Calu3 (cell line): ENCODE measurements around the gene ISM2. TPM values are rescaled to one million over a fixed set of nuclear protein-coding genes. Genes with fewer than 3 reads are reported as not detected.
"Not testable (repeated sequence)": the region's sequence is repeated elsewhere in the genome, so short reads cannot be mapped to it uniquely, and the experiment has no call there.

Source experiments
- BruUV-seq: library from RNA; stranded (reverse); fragments of 400-500 nt; replicated peaks from 2 replicates; lab custom pipeline; 2021; lab: Mats Ljungman, UMichigan
- CTCF ChIA-PET: fragments of 300-600 bp; sonication (Branson Sonifier 250); formaldehyde crosslinking; loops from one replicate; lab custom pipeline; 2022; ENCODE audit warnings: antibody characterized with exemption; lab: Charles Lee
- DNase-seq: peaks from one replicate; pipeline ENCODE4 v3.0.0; 2022
- H3K27ac Mint-ChIP-seq: one replicate; pipeline ENCODE4 v1.8.0; 2022; ENCODE audit warnings: mixed read lengths; ENCODE audit not compliant: unreplicated experiment
- H3K27me3 Mint-ChIP-seq: one replicate; pipeline ENCODE4 v1.8.0; 2022; ENCODE audit warnings: mixed read lengths; ENCODE audit not compliant: unreplicated experiment
- H3K36me3 Mint-ChIP-seq: one replicate; pipeline ENCODE4 v1.8.0; 2022; ENCODE audit warnings: mild to moderate bottlenecking, moderate library complexity, mixed read lengths; ENCODE audit not compliant: insufficient read depth, unreplicated experiment
- H3K4me1 Mint-ChIP-seq: one replicate; pipeline ENCODE4 v1.8.0; 2022; ENCODE audit warnings: mild to moderate bottlenecking, low read depth, mixed read lengths; ENCODE audit not compliant: unreplicated experiment
- H3K4me3 Mint-ChIP-seq: one replicate; pipeline ENCODE4 v1.8.0; 2022; ENCODE audit warnings: mild to moderate bottlenecking, low read depth, moderate library complexity, mixed read lengths; ENCODE audit not compliant: unreplicated experiment
- H3K9me3 Mint-ChIP-seq: one replicate; pipeline ENCODE4 v1.8.0; 2022; ENCODE audit warnings: low read depth, mixed read lengths; ENCODE audit not compliant: unreplicated experiment
- intact Hi-C: fragments of 100-400 bp; cut with micrococcal nuclease; formaldehyde crosslinking; loops from one replicate; pipeline ENCODE4 v1.10.0; 2022; ENCODE audit not compliant: unreplicated experiment
- total RNA-seq: library from RNA; stranded (reverse); gene quantifications from 2 replicates; pipeline ENCODE4 v1.2.3, GENCODE V29; 2022
- TF ChIP-seq, protein P1 (sequence below): fragments of 200-600 bp; IDR thresholded peaks from one replicate; pipeline ENCODE4 v1.8.0; 2022; ENCODE audit warnings: antibody characterized with exemption; ENCODE audit not compliant: unreplicated experiment

Gene ISM2
- total RNA-seq, 1 experiment from 2014 or later, result not detected

DNA sequence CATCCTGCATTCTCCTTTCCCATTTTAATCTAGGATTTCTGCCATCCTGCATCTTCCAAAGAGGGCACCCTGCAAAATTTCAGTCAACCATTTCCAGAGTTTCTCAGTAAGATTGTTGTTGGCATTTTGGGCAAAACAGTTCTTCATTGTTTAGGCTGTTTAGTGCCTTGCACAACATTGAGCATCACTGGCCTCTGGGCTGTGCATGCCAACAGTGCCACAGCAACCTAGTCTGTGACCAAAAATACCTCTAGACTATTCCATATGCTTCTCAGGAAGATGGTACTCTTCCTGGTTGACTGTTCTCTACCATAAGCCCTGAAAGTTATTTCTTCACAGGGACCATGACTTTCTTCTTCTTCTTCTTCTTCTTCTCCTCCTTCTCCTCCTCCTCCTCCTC is 32.5 kb upstream of the ISM2 start:
- DNase-seq, result no peak
- no peak overlapping the region for H3K4me3 Mint-ChIP-seq
- TF ChIP-seq, protein P1, sequence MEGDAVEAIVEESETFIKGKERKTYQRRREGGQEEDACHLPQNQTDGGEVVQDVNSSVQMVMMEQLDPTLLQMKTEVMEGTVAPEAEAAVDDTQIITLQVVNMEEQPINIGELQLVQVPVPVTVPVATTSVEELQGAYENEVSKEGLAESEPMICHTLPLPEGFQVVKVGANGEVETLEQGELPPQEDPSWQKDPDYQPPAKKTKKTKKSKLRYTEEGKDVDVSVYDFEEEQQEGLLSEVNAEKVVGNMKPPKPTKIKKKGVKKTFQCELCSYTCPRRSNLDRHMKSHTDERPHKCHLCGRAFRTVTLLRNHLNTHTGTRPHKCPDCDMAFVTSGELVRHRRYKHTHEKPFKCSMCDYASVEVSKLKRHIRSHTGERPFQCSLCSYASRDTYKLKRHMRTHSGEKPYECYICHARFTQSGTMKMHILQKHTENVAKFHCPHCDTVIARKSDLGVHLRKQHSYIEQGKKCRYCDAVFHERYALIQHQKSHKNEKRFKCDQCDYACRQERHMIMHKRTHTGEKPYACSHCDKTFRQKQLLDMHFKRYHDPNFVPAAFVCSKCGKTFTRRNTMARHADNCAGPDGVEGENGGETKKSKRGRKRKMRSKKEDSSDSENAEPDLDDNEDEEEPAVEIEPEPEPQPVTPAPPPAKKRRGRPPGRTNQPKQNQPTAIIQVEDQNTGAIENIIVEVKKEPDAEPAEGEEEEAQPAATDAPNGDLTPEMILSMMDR, result no peak
- no peaks in the 10 kb centered on the region for H3K4me1 Mint-ChIP-seq
- no peak overlapping the region for H3K27ac Mint-ChIP-seq
- no peaks in the 10 kb centered on the region for H3K36me3 Mint-ChIP-seq
- no peaks in the 10 kb centered on the region for H3K9me3 Mint-ChIP-seq
- CTCF ChIA-PET, result no interaction called here
- intact Hi-C loops, result no loop called here
- BruUV-seq, result no TSS peak
- H3K27me3 Mint-ChIP-seq, result no peaks in the 10 kb centered on the region

GRCh38 chr14:77529963-77530362 is 31.3 kb upstream of the ISM2 start:
- Mint-ChIP-seq H3K4me1 (no peaks in the 10 kb centered on the region), H3K9me3 (no peaks in the 10 kb centered on the region), H3K4me3 (no peak overlapping the region), H3K36me3 (no peaks in the 10 kb centered on the region), H3K27ac (no peak overlapping the region), H3K27me3 (no peaks in the 10 kb centered on the region)
- CTCF ChIA-PET, result no interaction called here
- intact Hi-C loops, result no loop called here
- no peak for DNase-seq
- no TSS peak for BruUV-seq
- TF ChIP-seq, protein P1, result no peak

- Mint-ChIP-seq H3K27me3 (no peaks in the 10 kb centered on the region), H3K4me3 (no peak overlapping the region), H3K36me3 (no peaks in the 10 kb centered on the region), H3K9me3 (no peaks in the 10 kb centered on the region), H3K4me1 (no peaks in the 10 kb centered on the region), H3K27ac (no peak overlapping the region)
- BruUV-seq, result no TSS peak
- DNase-seq, result no peak
- CTCF ChIA-PET, result no interaction called here
- intact Hi-C loops, result no loop called here
- TF ChIP-seq, protein P1, result no peak
Measured at GRCh38 chr14:77529213-77529612, 30.6 kb upstream of the ISM2 start.

DNA sequence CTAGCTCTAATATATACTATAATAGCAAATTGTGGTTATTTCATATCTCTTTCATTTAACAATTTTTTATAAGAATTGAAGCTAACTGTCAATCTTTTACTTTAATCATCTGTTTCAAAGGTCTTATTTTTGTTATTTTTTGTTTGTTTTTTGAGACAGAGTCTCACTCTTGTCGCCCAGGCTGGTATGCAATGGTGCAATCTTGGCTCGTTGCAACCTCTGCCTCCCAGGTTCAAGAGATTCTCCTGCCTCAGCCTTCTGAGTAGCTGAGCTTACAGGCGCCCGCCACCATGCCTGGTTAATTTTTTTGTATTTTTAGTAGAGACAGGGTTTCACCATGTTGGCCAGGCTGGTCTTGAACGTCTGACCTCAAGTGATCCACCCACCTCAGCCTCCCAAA is 30.1 kb upstream of the ISM2 start:
- DNase-seq, intact Hi-C loops, H3K27ac Mint-ChIP-seq, H3K27me3 Mint-ChIP-seq, H3K4me1 Mint-ChIP-seq, CTCF ChIA-PET, BruUV-seq, H3K36me3 Mint-ChIP-seq, H3K4me3 Mint-ChIP-seq, H3K9me3 Mint-ChIP-seq: not testable (repeated sequence)

GRCh38 chr14:77526266-77526665 is 27.6 kb upstream of the ISM2 start:
- no peak overlapping the region for H3K27ac Mint-ChIP-seq
- TF ChIP-seq, protein P1, result no peak
- no peak for DNase-seq
- no TSS peak for BruUV-seq
- no peaks in the 10 kb centered on the region for H3K27me3 Mint-ChIP-seq
- H3K4me3 Mint-ChIP-seq, result no peak overlapping the region
- no peaks in the 10 kb centered on the region for H3K9me3 Mint-ChIP-seq
- CTCF ChIA-PET, result no interaction called here
- intact Hi-C loops, result no loop called here
- H3K4me1 Mint-ChIP-seq, result no peaks in the 10 kb centered on the region
- H3K36me3 Mint-ChIP-seq, result peaks cover 5% of the 10 kb centered on the region
